ENCODE measurements around the gene KIR2DL3. TPM values are rescaled to one million over a fixed set of nuclear protein-coding genes. Genes with fewer than 3 reads are reported as not detected.
"Not testable (repeated sequence)": the region's sequence is repeated elsewhere in the genome, so short reads cannot be mapped to it uniquely, and the experiment has no call there.

KIR2DL3 gene
- total RNA-seq, 4 donors from 2014 or later, result not detected

DNA sequence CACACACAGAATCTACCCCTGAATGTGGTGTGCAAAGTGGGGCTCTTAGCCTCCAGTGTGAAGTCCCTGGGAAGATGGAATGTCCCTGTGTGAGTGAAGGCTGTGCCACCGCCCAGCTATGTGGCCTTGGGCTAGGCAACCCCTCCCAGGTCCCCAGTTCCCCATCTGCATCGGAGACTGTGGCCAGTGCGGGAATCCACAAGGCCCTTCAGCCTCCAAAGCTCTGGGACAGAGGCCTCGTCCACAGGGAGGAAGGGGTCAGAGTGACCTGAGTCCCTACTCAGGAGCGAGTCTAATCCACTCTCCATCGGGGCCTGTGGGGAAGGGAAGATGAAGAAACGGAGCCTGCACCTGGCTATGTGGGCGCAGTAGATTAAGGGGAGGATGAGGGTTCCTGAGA, 33.4 kb upstream of the KIR2DL3 start:
- Histone ChIP-seq H3K36me3 (no peaks in the 10 kb centered on the region), H3K9me3 (no peaks in the 10 kb centered on the region), H3K27ac (no peak overlapping the region), H3K4me3 (no peak overlapping the region), H3K27me3 (no peaks in the 10 kb centered on the region), H3K4me1 (no peaks in the 10 kb centered on the region)
- DNase-seq, result no peak
- intact Hi-C loops (cut with DNase I; ENCODE audit: low total_unique reads), result no loop called here
- TF ChIP-seq POLR2A (IDR thresholded peaks at IDR 0.05), result no peak
- TF ChIP-seq, protein P1, sequence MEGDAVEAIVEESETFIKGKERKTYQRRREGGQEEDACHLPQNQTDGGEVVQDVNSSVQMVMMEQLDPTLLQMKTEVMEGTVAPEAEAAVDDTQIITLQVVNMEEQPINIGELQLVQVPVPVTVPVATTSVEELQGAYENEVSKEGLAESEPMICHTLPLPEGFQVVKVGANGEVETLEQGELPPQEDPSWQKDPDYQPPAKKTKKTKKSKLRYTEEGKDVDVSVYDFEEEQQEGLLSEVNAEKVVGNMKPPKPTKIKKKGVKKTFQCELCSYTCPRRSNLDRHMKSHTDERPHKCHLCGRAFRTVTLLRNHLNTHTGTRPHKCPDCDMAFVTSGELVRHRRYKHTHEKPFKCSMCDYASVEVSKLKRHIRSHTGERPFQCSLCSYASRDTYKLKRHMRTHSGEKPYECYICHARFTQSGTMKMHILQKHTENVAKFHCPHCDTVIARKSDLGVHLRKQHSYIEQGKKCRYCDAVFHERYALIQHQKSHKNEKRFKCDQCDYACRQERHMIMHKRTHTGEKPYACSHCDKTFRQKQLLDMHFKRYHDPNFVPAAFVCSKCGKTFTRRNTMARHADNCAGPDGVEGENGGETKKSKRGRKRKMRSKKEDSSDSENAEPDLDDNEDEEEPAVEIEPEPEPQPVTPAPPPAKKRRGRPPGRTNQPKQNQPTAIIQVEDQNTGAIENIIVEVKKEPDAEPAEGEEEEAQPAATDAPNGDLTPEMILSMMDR (IDR thresholded peaks at IDR 0.05), result no peak

DNA sequence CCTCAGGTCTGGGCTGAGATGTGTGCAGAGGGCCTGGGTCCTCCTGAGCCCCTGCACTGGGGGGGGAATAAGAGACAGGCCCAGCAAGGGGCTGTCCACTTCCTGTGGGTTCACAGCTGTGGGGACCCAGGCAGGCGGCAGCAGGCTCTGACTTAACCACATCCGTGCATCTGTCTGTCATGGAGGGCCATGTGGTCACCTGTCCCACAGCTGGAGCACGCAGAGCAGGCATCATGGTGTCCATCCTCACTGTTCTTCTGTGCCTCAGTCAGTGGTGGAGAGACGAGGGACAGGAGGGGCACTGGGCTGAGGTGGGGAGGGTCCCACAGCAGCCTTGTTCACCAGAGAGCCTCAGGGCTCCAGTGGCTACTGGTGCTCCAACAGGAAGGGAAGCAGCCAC, 30.4 kb upstream of the KIR2DL3 start:
- Histone ChIP-seq H3K4me1 (no peaks in the 10 kb centered on the region), H3K36me3 (no peaks in the 10 kb centered on the region), H3K27ac (no peak overlapping the region), H3K4me3 (no peak overlapping the region), H3K27me3 (no peaks in the 10 kb centered on the region), H3K9me3 (no peaks in the 10 kb centered on the region)
- no peak for TF ChIP-seq POLR2A (IDR thresholded peaks at IDR 0.05)
- TF ChIP-seq, protein P1 (IDR thresholded peaks at IDR 0.05), result no peak
- no peak for DNase-seq
- intact Hi-C loops (cut with DNase I; ENCODE audit: low total_unique reads), result no loop called here

DNA sequence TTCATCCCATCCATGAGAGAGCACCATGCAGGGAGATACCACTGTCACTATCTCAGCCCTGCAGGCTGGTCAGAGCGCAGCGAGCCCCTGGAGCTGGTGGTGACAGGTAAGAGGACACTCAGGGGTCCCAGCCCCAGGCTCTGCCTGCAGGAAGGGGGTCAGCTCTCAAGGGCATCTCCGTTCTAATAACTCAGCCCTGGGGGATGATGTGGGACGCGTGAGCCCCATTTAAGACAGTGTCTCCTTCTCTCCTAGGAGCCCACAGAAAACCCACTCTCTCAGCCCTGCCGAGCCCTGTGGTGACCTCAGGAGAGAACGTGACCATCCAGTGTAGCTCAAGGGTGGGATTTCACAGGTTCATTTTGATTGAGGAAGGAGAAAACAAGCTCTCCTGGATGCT, 29.5 kb upstream of the KIR2DL3 start:
- intact Hi-C loops (cut with DNase I; ENCODE audit: low total_unique reads), result no loop called here
- no peak for DNase-seq
- Histone ChIP-seq H3K27ac (no peak overlapping the region), H3K4me3 (no peak overlapping the region), H3K27me3 (no peaks in the 10 kb centered on the region), H3K4me1 (no peaks in the 10 kb centered on the region), H3K36me3 (no peaks in the 10 kb centered on the region), H3K9me3 (no peaks in the 10 kb centered on the region)
- TF ChIP-seq, protein P1 (IDR thresholded peaks at IDR 0.05), result no peak
- no peak for TF ChIP-seq POLR2A (IDR thresholded peaks at IDR 0.05)

DNA sequence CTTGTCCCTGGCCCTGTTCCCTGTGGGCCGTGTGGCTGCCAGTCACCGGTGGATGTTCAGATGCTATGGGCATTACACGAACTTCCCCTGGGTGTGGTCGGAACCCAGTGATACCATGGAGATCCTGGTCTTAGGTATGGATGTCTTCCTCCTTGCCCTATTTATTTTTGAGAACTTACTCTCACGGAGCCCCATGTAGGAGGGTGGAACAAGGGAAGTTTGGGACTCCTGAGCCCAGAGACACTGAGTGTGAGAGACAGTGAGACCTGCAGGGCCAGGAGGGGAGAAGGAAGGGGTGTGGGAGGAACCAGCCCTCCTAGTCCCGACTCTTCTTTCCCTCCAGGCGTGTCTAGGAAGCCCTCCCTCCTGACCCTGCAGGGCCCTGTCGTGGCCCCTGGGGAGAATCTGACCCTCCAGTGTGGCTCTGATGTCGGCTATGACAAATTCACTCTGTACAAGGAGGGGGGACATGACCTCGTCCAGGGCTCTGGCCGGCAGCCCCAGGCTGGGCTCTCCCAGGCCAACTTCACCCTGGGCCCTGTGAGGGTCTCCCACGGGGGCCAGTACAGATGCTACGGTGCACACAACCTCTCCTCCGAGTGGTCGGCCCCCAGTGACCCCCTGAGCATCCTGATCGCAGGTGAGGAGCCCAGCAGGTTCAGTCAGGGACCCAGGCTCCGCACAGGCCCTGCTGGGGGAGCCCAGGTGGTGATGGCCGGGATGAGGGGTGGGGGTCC, 28.9 kb upstream of the KIR2DL3 start:
- Histone ChIP-seq H3K4me1 (no peaks in the 10 kb centered on the region), H3K9me3 (no peaks in the 10 kb centered on the region), H3K4me3 (no peak overlapping the region), H3K27ac (no peak overlapping the region), H3K36me3 (no peaks in the 10 kb centered on the region), H3K27me3 (no peaks in the 10 kb centered on the region)
- TF ChIP-seq POLR2A (IDR thresholded peaks at IDR 0.05), result no peak
- TF ChIP-seq, protein P1 (IDR thresholded peaks at IDR 0.05), result no peak
- no peak for DNase-seq
- intact Hi-C loops (cut with DNase I; ENCODE audit: low total_unique reads), result no loop called here

DNA sequence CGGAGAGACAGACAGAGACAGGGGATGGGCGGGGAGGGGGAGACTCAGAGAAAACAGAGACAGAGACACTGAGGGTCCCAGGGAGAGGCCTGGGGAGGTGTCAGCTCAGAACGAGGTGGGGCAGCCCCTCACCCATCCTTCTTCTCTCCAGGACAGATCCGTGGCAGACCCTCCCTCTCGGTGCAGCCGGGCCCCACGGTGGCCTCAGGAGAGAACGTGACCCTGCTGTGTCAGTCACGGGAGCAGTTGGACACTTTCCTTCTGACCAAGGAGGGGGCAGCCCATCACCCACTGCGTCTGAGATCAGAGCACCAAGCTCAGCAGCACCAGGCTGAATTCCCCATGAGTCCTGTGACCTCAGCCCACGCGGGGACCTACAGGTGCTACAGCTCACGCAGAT, 28.4 kb upstream of the KIR2DL3 start:
- H3K27me3 ChIP-seq; intact Hi-C loops (cut with DNase I; ENCODE audit: low total_unique reads); H3K27ac ChIP-seq; H3K9me3 ChIP-seq; H3K4me3 ChIP-seq; DNase-seq; H3K36me3 ChIP-seq; H3K4me1 ChIP-seq: not testable (repeated sequence)

DNA sequence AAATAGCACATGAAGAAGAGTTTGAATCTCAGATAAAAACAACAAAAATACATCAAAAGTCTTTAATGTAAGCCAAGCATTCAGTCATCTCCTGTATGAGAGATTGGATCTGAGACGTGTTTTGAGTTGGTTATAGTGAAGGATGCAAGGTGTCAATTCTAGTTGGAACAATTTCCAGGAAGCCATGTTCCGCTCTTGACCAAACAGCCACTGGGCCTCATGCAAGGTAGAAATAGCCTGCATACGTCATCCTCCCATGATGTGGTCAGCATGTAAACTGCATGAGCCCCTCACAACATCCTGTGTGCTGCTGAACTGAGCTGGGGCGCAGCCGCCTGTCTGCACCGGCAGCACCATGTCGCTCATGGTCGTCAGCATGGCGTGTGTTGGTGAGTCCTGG, 14.2 kb upstream of the KIR2DL3 start, which contains the start of gene KIR3DL3:
Gene KIR3DL3 (plus strand): TSS at position 301 of the 400 bp plus-strand sequence. CDS start 55 bp downstream, at position 356.
- peaks cover 0 to 9% of the 10 kb centered on the region in 2 donors for H3K9me3 ChIP-seq
- no peak for DNase-seq
- intact Hi-C loops (cut with DNase I; ENCODE audit: low total_unique reads), result no loop called here
- TF ChIP-seq, protein P1 (IDR thresholded peaks at IDR 0.05), result no peak
- TF ChIP-seq POLR2A (IDR thresholded peaks at IDR 0.05), result no peak
- no peaks in the 10 kb centered on the region for H3K36me3 ChIP-seq
- no peaks in the 10 kb centered on the region for H3K4me1 ChIP-seq
- no peak within 1 kb of the TSS for H3K4me3 ChIP-seq
- H3K27me3 ChIP-seq, result no peaks in the 10 kb centered on the region
- H3K27ac ChIP-seq, result no peak within 1 kb of the TSS
